H1 (cell line): ENCODE data around the gene C5orf15. TPM values are rescaled to one million over a fixed set of nuclear protein-coding genes. Genes with fewer than 3 reads are reported as not detected.

Experiments used
- SUZ12 ChIP-seq: fragments of 200-600 bp; sonication (generic); IDR thresholded peaks from 2 replicates; pipeline ENCODE4 v1.6.1; 2012; ENCODE audit warnings: mild to moderate bottlenecking, inconsistent platforms, low read length, moderate library complexity, mixed read lengths
- polyA plus RNA-seq, 7 experiments: library from polyadenylated mRNA; depleted of rRNA in 3 of 7; stranded (reverse) in 5 of 7; unstranded in 2 of 7; fragments of >200 nt in 5 of 7; fragments of 200-250 nt in 2 of 7; gene quantifications; 1 replicate in 5 of 7; 2 replicates in 1 of 7; 4 replicates in 1 of 7; pipeline versions ENCODE4 v1.2.1 to v1.2.3, GENCODE V29; 2011 to 2013; ENCODE audit warnings: missing spikeins in 2 of 7, mixed read lengths in 2 of 7
- total RNA-seq: library from RNA; stranded (reverse); fragmentation: NEBNext Ultra II Directional; extraction: Animal tissue kit (Norgen Biotek cat#: 25700); gene quantifications from 2 replicates; pipeline ENCODE4 v1.2.1, GENCODE V29; 2021

Gene C5orf15
- total and polyA plus RNA-seq, 2 of the 8 experiments (the other 6 are each of a cell fraction or from before 2014, with no cell fraction given), result 31.7 to 39.3 TPM

GRCh38 chr5:133996683-133997252 is 28.3 kb upstream of the C5orf15 start (continued):
- no peak for TF ChIP-seq SUZ12
